Duodenal mucosa (tissue), 2 donors: ENCODE data around the gene STX8.

Experiments used
- H3K27ac ChIP-seq: one replicate; pipeline ENCODE4 v1.7.0; 2013; ENCODE audit warnings: low read depth, low read length
- H3K27me3 ChIP-seq, 2 donors: one replicate each; pipeline ENCODE4 v1.7.0; 2013; ENCODE audit warnings: low read length in 2 of 2, control low read depth in 1 of 2; ENCODE audit not compliant: insufficient read depth in 2 of 2, control insufficient read depth in 1 of 2
- H3K36me3 ChIP-seq, 2 donors: one replicate each; pipeline ENCODE4 v1.7.0; 2013; ENCODE audit warnings: low read length in 2 of 2, control low read depth in 1 of 2; ENCODE audit not compliant: insufficient read depth in 2 of 2, control insufficient read depth in 1 of 2
- H3K4me1 ChIP-seq, 2 donors: one replicate each; pipeline ENCODE4 v1.7.0; 2013; ENCODE audit warnings: low read length in 2 of 2, control low read depth in 1 of 2; ENCODE audit not compliant: insufficient read depth in 2 of 2, control insufficient read depth in 1 of 2
- H3K4me3 ChIP-seq, 2 donors: one replicate each; pipeline ENCODE4 v1.7.0; 2013; ENCODE audit warnings: low read length in 2 of 2, low read depth in 1 of 2
- H3K9ac ChIP-seq, 2 donors: one replicate each; pipeline ENCODE4 v1.7.0; 2013; ENCODE audit warnings: low read length in 2 of 2, low read depth in 1 of 2
- H3K9me3 ChIP-seq, 2 donors: one replicate each; pipeline ENCODE4 v1.7.0; 2013; ENCODE audit warnings: low read length in 2 of 2, control low read depth in 1 of 2; ENCODE audit not compliant: control insufficient read depth in 1 of 2

Gene STX8

GRCh38 chr17:9234389-9234945 is 341.2 kb downstream of the STX8 start:
- Histone ChIP-seq H3K9me3 (no peaks in the 10 kb centered on the region), H3K4me3 (no peak overlapping the region), H3K4me1 (peaks cover 17 to 18% of the 10 kb centered on the region in 2 donors), H3K36me3 (no peaks in the 10 kb centered on the region), H3K9ac (no peak overlapping the region), H3K27me3 (no peaks in the 10 kb centered on the region), H3K27ac (no peak overlapping the region)

GRCh38 chr17:9233761-9234160 is 341.9 kb downstream of the STX8 start:
- Histone ChIP-seq H3K9me3 (no peaks in the 10 kb centered on the region), H3K27ac (no peak overlapping the region), H3K9ac (no peak overlapping the region), H3K4me3 (no peak overlapping the region), H3K36me3 (no peaks in the 10 kb centered on the region), H3K4me1 (peaks cover 10 to 11% of the 10 kb centered on the region in 2 donors), H3K27me3 (no peaks in the 10 kb centered on the region)

- H3K4me1 ChIP-seq: peaks cover 5 to 8% of the 10 kb centered on the region in 2 donors
- H3K4me3 ChIP-seq: no peak overlapping the region
- no peaks in the 10 kb centered on the region for H3K27me3 ChIP-seq
- H3K36me3 ChIP-seq: no peaks in the 10 kb centered on the region
- no peak overlapping the region for H3K27ac ChIP-seq
- no peaks in the 10 kb centered on the region for H3K9me3 ChIP-seq
- H3K9ac ChIP-seq: no peak overlapping the region
Measured at GRCh38 chr17:9233271-9233599, 342.4 kb downstream of the STX8 start.

- Histone ChIP-seq H3K36me3 (no peaks in the 10 kb centered on the region), H3K27ac (no peak overlapping the region), H3K27me3 (no peaks in the 10 kb centered on the region), H3K9ac (no peak overlapping the region), H3K4me1 (peaks cover 0 to 2% of the 10 kb centered on the region in 2 donors), H3K9me3 (no peaks in the 10 kb centered on the region), H3K4me3 (no peak overlapping the region)
Measured at GRCh38 chr17:9232591-9233270, 342.9 kb downstream of the STX8 start.

GRCh38 chr17:9232155-9232475 is 343.5 kb downstream of the STX8 start:
- Histone ChIP-seq H3K4me1 (no peaks in the 10 kb centered on the region), H3K36me3 (peaks cover 0 to 4% of the 10 kb centered on the region in 2 donors), H3K27ac (no peak overlapping the region), H3K27me3 (no peaks in the 10 kb centered on the region), H3K9me3 (no peaks in the 10 kb centered on the region), H3K9ac (no peak overlapping the region), H3K4me3 (no peak overlapping the region)

GRCh38 chr17:9231449-9232154 is 344.0 kb downstream of the STX8 start:
- Histone ChIP-seq H3K4me1 (no peaks in the 10 kb centered on the region), H3K27ac (no peak overlapping the region)

GRCh38 chr17:9230861-9231260 is 344.8 kb downstream of the STX8 start:
- Histone ChIP-seq H3K9me3 (no peaks in the 10 kb centered on the region), H3K9ac (no peak overlapping the region), H3K36me3 (peaks cover 0 to 4% of the 10 kb centered on the region in 2 donors), H3K4me1 (no peaks in the 10 kb centered on the region), H3K27ac (no peak overlapping the region), H3K27me3 (no peaks in the 10 kb centered on the region), H3K4me3 (no peak overlapping the region)

More at GRCh38 chr17:9231449-9232154, 344.0 kb downstream of the STX8 start:
- no peak overlapping the region for H3K4me3 ChIP-seq
- no peaks in the 10 kb centered on the region for H3K9me3 ChIP-seq
- no peak overlapping the region for H3K9ac ChIP-seq
- H3K36me3 ChIP-seq: peaks cover 0 to 4% of the 10 kb centered on the region in 2 donors
- H3K27me3 ChIP-seq: no peaks in the 10 kb centered on the region

GRCh38 chr17:9230346-9230745 is 345.3 kb downstream of the STX8 start:
- Histone ChIP-seq H3K36me3 (peaks cover 0 to 4% of the 10 kb centered on the region in 2 donors), H3K4me1 (no peaks in the 10 kb centered on the region), H3K9me3 (no peaks in the 10 kb centered on the region), H3K27me3 (no peaks in the 10 kb centered on the region), H3K9ac (no peak overlapping the region), H3K4me3 (no peak overlapping the region), H3K27ac (no peak overlapping the region)

GRCh38 chr17:9229826-9230201 is 345.8 kb downstream of the STX8 start:
- no peak overlapping the region for H3K9ac ChIP-seq
- no peaks in the 10 kb centered on the region for H3K27me3 ChIP-seq
- no peaks in the 10 kb centered on the region for H3K4me1 ChIP-seq
- no peaks in the 10 kb centered on the region for H3K9me3 ChIP-seq
- H3K36me3 ChIP-seq: peaks cover 0 to 4% of the 10 kb centered on the region in 2 donors
- H3K4me3 ChIP-seq: no peak overlapping the region
- no peak overlapping the region for H3K27ac ChIP-seq

GRCh38 chr17:9229160-9229825 is 346.3 kb downstream of the STX8 start:
- H3K9me3 ChIP-seq: no peaks in the 10 kb centered on the region
- peaks cover 0 to 4% of the 10 kb centered on the region in 2 donors for H3K36me3 ChIP-seq
- no peaks in the 10 kb centered on the region for H3K27me3 ChIP-seq
- no peaks in the 10 kb centered on the region for H3K4me1 ChIP-seq
- H3K9ac ChIP-seq: no peak overlapping the region
- H3K27ac ChIP-seq: no peak overlapping the region
- H3K4me3 ChIP-seq: no peak overlapping the region
